ENCODE measurements around the gene MAB21L4.
A peak's percentile ranks its signal among the peaks of the same experiment; 100 is the strongest.

MAB21L4 gene

DNA sequence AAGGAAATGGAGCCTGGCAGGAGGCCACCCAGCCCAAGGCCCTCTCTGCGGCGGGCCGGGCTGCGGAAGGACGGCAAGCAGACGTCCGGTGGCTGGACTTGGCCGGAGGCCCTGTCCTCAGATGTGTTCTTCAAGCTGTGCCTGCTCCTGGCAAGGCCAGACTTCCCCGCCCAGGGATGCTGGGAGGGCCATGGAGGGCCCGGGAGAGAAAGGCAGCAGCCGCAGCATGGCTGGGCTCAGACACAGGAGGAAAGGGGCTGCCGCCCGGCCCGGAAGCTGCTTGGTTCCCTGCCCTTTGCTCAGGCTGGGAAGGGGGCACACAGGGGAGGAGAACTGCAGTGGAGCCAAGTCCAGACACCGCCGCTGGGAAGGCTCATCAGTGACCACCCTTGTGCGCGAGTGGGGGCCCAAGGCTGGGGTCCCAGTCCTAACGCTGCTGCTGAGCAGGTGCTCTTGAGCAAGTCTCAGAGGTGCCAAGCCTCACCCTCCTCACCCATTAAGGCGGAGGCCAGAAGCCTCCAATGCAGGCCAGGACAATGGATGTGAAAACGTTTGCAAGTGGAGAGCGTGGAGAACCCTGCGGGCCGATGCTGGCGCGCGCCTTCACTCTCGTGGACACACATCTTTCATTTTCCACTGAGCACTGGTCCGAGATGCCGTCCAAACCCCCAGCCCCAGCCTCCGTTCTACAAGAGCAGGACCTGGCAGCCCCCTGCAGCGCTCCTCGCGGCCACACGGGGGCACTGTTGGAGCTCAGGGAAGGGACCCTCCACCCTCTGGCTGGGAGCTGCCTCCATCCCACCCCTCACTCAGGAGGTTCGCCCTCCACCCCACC is 18.1 kb upstream of the MAB21L4 start:
- TF ChIP-seq, protein P1, sequence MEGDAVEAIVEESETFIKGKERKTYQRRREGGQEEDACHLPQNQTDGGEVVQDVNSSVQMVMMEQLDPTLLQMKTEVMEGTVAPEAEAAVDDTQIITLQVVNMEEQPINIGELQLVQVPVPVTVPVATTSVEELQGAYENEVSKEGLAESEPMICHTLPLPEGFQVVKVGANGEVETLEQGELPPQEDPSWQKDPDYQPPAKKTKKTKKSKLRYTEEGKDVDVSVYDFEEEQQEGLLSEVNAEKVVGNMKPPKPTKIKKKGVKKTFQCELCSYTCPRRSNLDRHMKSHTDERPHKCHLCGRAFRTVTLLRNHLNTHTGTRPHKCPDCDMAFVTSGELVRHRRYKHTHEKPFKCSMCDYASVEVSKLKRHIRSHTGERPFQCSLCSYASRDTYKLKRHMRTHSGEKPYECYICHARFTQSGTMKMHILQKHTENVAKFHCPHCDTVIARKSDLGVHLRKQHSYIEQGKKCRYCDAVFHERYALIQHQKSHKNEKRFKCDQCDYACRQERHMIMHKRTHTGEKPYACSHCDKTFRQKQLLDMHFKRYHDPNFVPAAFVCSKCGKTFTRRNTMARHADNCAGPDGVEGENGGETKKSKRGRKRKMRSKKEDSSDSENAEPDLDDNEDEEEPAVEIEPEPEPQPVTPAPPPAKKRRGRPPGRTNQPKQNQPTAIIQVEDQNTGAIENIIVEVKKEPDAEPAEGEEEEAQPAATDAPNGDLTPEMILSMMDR (conservative IDR thresholded peaks at IDR 0.05) = peak; percentile 95
- TF ChIP-seq ZFX (IDR thresholded peaks at IDR 0.05) = no peak; the same call in 1 of the 2 replicates
- peak overlapping the region; percentile 48 for H3K27ac ChIP-seq

DNA sequence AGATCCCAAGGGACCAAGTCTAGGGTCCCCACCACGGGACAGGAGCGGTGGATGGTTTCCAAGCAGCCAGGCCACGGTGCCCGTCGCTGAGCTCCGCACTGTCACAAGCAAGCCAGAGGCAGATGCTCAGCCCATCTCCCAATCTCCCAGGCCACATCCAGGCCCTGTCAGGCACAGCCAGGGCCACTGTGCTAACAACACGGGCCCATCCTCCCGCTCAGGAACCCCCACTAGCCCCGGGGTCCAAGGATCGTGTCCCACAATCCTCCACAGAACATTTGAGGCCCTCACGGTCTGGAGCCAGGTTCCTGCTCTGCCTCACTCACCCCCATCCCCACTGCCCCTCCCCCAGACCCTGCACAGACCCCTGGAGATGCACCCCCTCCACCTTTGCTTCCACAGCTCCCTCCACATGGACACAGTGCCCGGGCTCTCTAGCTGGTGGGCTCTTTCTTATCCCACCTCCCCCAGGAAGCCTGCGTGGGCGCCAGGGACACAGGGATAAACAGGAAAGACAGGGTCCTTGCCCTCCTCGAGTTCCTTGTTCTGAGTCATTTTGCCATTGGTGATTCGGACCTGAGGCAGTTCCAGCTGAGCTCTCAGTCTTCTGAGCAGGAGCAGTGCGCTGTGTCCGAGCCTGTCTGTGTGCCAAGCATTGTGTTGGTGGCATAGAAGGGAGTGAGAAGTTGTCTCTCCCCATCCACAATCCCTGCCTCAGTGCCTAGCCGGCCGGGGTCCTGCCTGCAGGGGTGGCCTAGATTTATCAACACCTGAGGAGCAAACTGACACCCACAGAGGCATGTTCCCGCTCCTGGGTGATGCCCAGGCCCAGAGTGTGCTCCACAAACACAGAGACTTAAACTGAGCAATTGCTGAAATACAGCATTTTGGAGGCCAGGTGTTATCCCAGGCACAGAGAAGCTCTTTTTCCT is 17.2 kb upstream of the MAB21L4 start:
- TF ChIP-seq, protein P1 (conservative IDR thresholded peaks at IDR 0.05) = no peak
- TF ChIP-seq ZFX (IDR thresholded peaks at IDR 0.05) = no peak
- H3K27ac ChIP-seq = peak overlapping the region; percentile 48

DNA sequence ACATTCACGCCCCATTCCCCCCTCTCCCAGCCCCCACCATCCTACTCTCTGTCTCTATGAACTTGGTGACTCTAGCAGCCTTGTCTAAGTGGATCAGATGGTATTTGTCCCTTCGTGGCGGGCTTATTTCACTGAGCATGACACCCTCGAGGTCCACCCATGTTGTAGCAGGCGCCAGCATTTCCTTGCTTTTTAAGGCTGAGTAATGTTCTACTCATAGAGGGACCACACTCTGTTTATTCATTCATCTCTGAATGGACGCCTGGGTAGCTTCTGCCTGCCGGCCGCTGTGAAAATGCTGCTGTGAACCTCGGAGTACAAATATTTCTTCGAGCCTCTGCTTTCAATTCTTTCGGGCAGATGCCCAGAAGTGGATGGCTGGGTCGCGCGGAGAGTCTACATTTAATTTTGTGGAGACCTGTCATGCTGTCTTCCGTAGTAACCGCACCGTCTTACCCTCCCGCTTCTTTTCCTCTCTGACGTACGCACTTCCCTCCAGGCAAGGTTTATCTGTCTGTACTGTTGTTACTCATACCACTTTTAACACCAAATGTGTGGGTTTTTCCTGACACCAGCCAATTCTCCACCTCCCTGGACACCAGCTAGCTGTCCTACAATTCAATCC is 15.8 kb upstream of the MAB21L4 start:
- no peak overlapping the region for H3K27ac ChIP-seq
- no peak for TF ChIP-seq ZFX (IDR thresholded peaks at IDR 0.05)
- TF ChIP-seq, protein P1 (conservative IDR thresholded peaks at IDR 0.05) = no peak

DNA sequence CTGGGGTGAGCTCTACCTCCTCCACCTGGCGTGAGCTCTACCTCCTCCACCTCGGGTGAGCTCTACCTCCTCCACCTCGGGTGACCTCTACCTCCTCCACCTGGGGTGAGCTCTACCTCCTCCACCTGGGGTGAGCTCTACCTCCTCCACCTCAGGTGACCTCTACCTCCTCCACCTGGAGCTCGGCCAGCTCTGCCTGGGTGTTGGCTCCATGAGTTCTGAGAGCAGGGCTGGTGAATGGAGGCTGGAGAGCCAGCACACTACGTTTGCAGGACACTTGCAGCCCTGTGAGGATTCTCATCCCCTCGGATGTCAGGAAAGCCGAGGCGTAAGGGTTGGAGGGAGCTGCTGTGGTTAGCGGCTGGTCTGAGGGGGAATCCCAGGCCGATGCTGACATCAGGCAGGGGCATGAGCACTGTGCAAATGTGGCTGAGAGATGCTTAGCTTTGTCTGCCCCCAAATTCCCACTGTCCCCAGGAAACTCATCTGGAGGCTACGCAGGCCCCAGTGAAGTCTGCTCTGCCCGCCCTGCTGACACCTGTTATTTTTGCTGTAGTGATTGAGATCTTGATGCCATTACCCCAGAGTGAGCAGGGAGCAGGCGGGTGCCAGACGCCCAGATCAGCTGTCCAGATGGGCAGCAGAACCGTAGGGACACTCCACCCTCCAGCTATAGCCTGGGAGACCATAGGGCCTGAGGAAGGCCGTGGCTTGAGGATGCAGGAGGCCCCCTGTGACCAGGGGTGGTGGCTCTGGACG is 13.4 kb upstream of the MAB21L4 start:
- H3K27ac ChIP-seq = no peak overlapping the region
- TF ChIP-seq, protein P1 (conservative IDR thresholded peaks at IDR 0.05) = no peak
- no peak for TF ChIP-seq ZFX (IDR thresholded peaks at IDR 0.05)

DNA sequence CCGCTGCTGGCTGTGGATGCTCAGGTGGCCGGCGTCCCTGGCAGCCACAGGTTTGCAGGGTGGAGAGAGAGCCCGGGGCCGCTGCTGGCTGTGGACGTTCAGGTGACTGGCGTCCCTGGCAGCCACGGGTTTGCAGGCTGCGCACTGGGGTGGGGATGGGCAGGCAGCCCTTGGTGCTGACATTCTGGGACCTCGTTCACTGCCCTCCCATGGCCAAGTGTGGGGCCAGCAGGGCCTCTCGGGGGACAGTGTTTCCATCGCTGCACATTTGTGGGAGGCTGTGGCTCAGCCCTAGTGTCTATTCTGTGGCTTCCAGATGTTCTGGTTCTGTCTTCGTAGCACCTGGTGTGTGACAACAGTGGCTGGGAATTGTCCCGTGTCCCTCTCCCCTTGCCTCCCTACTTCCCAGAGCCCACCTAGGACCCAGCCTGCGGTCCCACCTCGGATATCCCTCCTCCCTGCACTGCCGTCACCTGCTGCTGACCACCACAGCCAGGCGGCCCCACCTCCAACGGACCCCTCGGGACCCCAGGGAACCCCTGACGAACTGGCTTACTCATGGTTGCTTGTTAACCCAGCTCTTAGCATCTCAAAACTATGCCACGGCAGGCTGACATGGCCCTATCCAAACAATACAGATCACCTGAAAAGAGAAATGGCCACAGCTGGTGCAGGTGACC is 11.1 kb upstream of the MAB21L4 start:
- no peak overlapping the region for H3K27ac ChIP-seq
- TF ChIP-seq, protein P1 (conservative IDR thresholded peaks at IDR 0.05) = no peak
- TF ChIP-seq ZFX (IDR thresholded peaks at IDR 0.05) = no peak

DNA sequence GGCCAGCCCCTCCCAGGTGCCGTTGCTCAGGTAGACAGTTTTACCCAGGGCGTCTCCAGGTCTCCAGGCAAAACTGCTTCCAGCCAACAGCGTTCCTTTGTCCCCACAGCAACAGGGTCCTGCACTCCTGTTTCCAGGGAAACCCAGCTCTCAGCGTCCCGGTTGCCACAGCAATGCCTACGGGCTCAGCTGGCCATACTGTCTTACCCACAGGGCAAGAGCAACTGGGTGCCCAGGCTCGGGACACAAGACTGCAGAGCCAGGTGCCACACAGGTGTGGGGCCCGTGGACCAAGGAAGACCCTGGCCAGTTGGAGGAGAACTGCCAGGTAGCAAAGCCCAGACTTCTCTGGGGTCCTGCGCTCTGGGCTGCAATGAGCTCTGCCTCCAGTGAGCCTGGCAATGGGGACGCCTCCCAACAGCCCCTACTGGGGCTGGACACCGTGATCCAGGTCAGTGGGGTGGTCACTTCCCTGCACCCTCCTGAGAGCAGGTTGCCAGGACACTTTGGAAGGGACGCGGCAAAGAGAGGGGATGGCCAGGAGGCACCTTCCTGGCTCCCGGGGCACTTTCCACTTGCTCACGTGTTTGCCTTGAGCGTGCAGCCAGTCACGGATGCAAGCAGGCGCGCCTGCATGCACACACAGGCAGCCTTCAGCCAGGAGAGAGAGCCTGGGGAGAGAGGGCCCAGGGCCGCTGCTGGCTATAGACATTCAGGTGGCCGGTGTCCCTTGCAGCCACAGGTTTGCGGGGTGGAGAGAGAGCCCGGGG is 10.4 kb upstream of the MAB21L4 start, which contains the start of gene CROCC2:
Gene CROCC2, plus strand, starts transcription at position 196 of the 770 bp plus-strand sequence. Its CDS starts 178 bp downstream, at position 374.
- H3K27ac ChIP-seq = no peak within 1 kb of the TSS

More for the DNA sequence above, 10.4 kb upstream of the MAB21L4 start, which contains the start of gene CROCC2:
- TF ChIP-seq ZFX (IDR thresholded peaks at IDR 0.05) = no peak
- TF ChIP-seq, protein P1 (conservative IDR thresholded peaks at IDR 0.05) = no peak

All from C4-2B (cell line).